Heart left ventricle (tissue), 13 donors: ENCODE results near the gene NUP50.

Experiments
- CTCF ChIP-seq, 12 donors: fragments of 200-600 bp; sonication (generic) in 4 of 12; IDR thresholded peaks; one replicate each; pipeline versions ENCODE4 v1.5.0 to v1.8.0; 2018 to 2022; ENCODE audit warnings: antibody characterized with exemption in 12 of 12, mild to moderate bottlenecking in 5 of 12
- POLR2A ChIP-seq, 2 donors: fragments of 450-650 bp; IDR thresholded peaks; one replicate each; pipeline ENCODE4 v1.6.1; 2017; ENCODE audit warnings: antibody characterized with exemption in 2 of 2, mild to moderate bottlenecking in 2 of 2, moderate library complexity in 2 of 2
- donor health status: ischemic (EF 13 %, LVEDD 7.1; RV severe dilation, severe dysfunction).
- donor health status: DM: no; HTN: yes; CAD: no.
- donor health status: DM: no; HTN: no; CAD: no.
- donor health status: ischemic (EF 25% LVEDD 6.9; RV normal size, moderate dysfunction).
- donor health status: ischemic (EF 25% LVEDD 5.7; RV mildly dilated, moderate dysfunction).
- donor health status: ischemic (EF 35%, LVEDD 5.7; RV mildly dilated, moderate dysfunction).
- donor health status: nonischemic (EF 11% LVEDD 7.7; RV severe dilation, severe dysfunction).
- donor health status: DM: yes; HTN: yes; CAD: no.
- donor health status: PGD.
- donor health status: ischemic (EF 29% LVEDD 5.4; RV normal size, mild dysfunction).
- donor health status: nonischemic (EF 23%, LVEDD 6.1; RV moderate dilation, normal function).

GRCh38 chr22:45235101-45235777 is 71.5 kb downstream of the NUP50 start:
- TF ChIP-seq CTCF (IDR thresholded peaks at IDR 0.05), result no peak
- TF ChIP-seq POLR2A (IDR thresholded peaks at IDR 0.05), result no peak
